Caco-2 (cell line): ENCODE results near the gene ATG9B. TPM values are rescaled to one million over a fixed set of nuclear protein-coding genes. Genes with fewer than 3 reads are reported as not detected.
A peak's percentile ranks its signal among the peaks of the same experiment; 100 is the strongest.

ENCODE experiments used
- BruUV-seq: library from RNA; stranded (reverse); fragments of 400-500 nt; replicated peaks from 2 replicates; lab custom pipeline; 2021; lab: Mats Ljungman, UMichigan
- CTCF ChIA-PET: fragments of 300-600 bp; sonication (Branson Sonifier 250); formaldehyde crosslinking; loops from one replicate; lab custom pipeline; 2022; ENCODE audit warnings: antibody characterized with exemption; lab: Charles Lee
- POLR2A ChIA-PET: fragments of 300-600 bp; sonication (Branson Sonifier 250); formaldehyde crosslinking; loops from one replicate; lab custom pipeline; 2022; ENCODE audit warnings: antibody characterized with exemption; lab: Charles Lee
- DNase-seq, 2 experiments: peaks; one replicate each; pipeline versions ENCODE4 v3.0.0 to v3.0.0-alpha.2; 2020 to 2022
- H3K27me3 ChIP-seq: replicated peaks from 2 replicates; pipeline ENCODE4 v1.6.0; 2011; ENCODE audit warnings: low read length; ENCODE audit not compliant: control insufficient read depth, insufficient read depth
- H3K36me3 ChIP-seq: 2 replicates; pipeline ENCODE4 v1.5.1; 2011; ENCODE audit warnings: low read length; ENCODE audit not compliant: control insufficient read depth, insufficient read depth
- H3K4me1 ChIP-seq: fragments of 250-450 bp; sonication (Bioruptor Pico); 2 replicates; pipeline ENCODE4 v1.5.1; 2020; ENCODE audit warnings: mild to moderate bottlenecking
- H3K4me3 ChIP-seq: 2 replicates; pipeline ENCODE4 v1.5.1; 2011; ENCODE audit warnings: low read depth, mild to moderate bottlenecking, control low read depth, low read length
- H3K9me3 ChIP-seq: fragments of 250-450 bp; sonication (Bioruptor Pico); 2 replicates; pipeline ENCODE4 v1.5.1; 2020; ENCODE audit warnings: mild to moderate bottlenecking, moderate library complexity
- H3K27ac Mint-ChIP-seq: one replicate; pipeline ENCODE4 v1.8.0; 2022; ENCODE audit warnings: mixed read lengths; ENCODE audit not compliant: unreplicated experiment
- H3K27me3 Mint-ChIP-seq: one replicate; pipeline ENCODE4 v1.8.0; 2022; ENCODE audit warnings: mixed read lengths; ENCODE audit not compliant: insufficient read depth, unreplicated experiment
- H3K36me3 Mint-ChIP-seq: one replicate; pipeline ENCODE4 v1.8.0; 2022; ENCODE audit warnings: mild to moderate bottlenecking, mixed read lengths; ENCODE audit not compliant: insufficient read depth, unreplicated experiment
- H3K4me1 Mint-ChIP-seq: one replicate; pipeline ENCODE4 v1.8.0; 2022; ENCODE audit warnings: low read depth, mixed read lengths; ENCODE audit not compliant: unreplicated experiment
- H3K4me3 Mint-ChIP-seq: one replicate; pipeline ENCODE4 v1.8.0; 2022; ENCODE audit warnings: mild to moderate bottlenecking, moderate library complexity, mixed read lengths; ENCODE audit not compliant: unreplicated experiment
- H3K9me3 Mint-ChIP-seq: one replicate; pipeline ENCODE4 v1.8.0; 2022; ENCODE audit warnings: mixed read lengths; ENCODE audit not compliant: unreplicated experiment
- intact Hi-C: fragments of 100-400 bp; cut with micrococcal nuclease; formaldehyde crosslinking; loops from one replicate; pipeline ENCODE4 v1.10.0; 2022; ENCODE audit not compliant: unreplicated experiment
- total RNA-seq: library from RNA; stranded (reverse); gene quantifications from 2 replicates; pipeline ENCODE4 v1.2.3, GENCODE V29; 2022
- TF ChIP-seq, protein P1 (sequence below), 2 experiments: fragments of 200-600 bp in 1 of 2; IDR thresholded peaks; 1 replicate in 1 of 2; 2 replicates in 1 of 2; pipeline versions ENCODE4 v1.5.1 to v1.8.0; 2011 to 2022; ENCODE audit warnings: antibody characterized with exemption in 1 of 2, control low read depth in 1 of 2, inconsistent platforms in 1 of 2, low read depth in 1 of 2, low read length in 1 of 2, mild to moderate bottlenecking in 1 of 2, moderate library complexity in 1 of 2; ENCODE audit not compliant: insufficient read depth in 1 of 2, severe bottlenecking in 1 of 2, unreplicated experiment in 1 of 2

Gene ATG9B
- total RNA-seq, 1 experiment from 2014 or later = 4.3 TPM

- intact Hi-C loops = no loop called here
- Mint-ChIP-seq H3K4me3 (peak overlapping the region; percentile 77), H3K27me3 (peaks cover 4% of the 10 kb centered on the region), H3K27ac (peak overlapping the region; percentile 80), H3K9me3 (no peaks in the 10 kb centered on the region), H3K4me1 (peaks cover 17% of the 10 kb centered on the region), H3K36me3 (no peaks in the 10 kb centered on the region)
- no TSS peak for BruUV-seq
- Histone ChIP-seq H3K4me3 (no peak overlapping the region), H3K4me1 (peaks cover 31% of the 10 kb centered on the region), H3K27me3 (no peaks in the 10 kb centered on the region), H3K9me3 (no peaks in the 10 kb centered on the region), H3K36me3 (no peaks in the 10 kb centered on the region)
- POLR2A ChIA-PET = no interaction called here
- TF ChIP-seq, protein P1, sequence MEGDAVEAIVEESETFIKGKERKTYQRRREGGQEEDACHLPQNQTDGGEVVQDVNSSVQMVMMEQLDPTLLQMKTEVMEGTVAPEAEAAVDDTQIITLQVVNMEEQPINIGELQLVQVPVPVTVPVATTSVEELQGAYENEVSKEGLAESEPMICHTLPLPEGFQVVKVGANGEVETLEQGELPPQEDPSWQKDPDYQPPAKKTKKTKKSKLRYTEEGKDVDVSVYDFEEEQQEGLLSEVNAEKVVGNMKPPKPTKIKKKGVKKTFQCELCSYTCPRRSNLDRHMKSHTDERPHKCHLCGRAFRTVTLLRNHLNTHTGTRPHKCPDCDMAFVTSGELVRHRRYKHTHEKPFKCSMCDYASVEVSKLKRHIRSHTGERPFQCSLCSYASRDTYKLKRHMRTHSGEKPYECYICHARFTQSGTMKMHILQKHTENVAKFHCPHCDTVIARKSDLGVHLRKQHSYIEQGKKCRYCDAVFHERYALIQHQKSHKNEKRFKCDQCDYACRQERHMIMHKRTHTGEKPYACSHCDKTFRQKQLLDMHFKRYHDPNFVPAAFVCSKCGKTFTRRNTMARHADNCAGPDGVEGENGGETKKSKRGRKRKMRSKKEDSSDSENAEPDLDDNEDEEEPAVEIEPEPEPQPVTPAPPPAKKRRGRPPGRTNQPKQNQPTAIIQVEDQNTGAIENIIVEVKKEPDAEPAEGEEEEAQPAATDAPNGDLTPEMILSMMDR (IDR thresholded peaks at IDR 0.05; ENCODE audit: insufficient read depth in 1 of 2, low read depth in 1 of 2, low read length in 1 of 2, severe bottlenecking in 1 of 2, unreplicated experiment in 1 of 2) = no peak
- CTCF ChIA-PET = interaction anchor here (1.0 to 3.3 kb wide), 4 partner anchors 10 to 54 kb away, joined by 3 to 54 read pairs (median 22); partner anchors contain the start of gene ABCB8
- DNase-seq = no peak
Observed at GRCh38 chr7:151017370-151017952, 6.8 kb downstream of the ATG9B start.

- CTCF ChIA-PET = interaction anchor here (1.1 kb wide), 1 partner anchor 31 kb away, joined by 3 read pairs; no protein-coding TSS in a partner anchor
- H3K27me3 Mint-ChIP-seq = peaks cover 4% of the 10 kb centered on the region
Observed at GRCh38 chr7:151016942-151017341, 7.4 kb downstream of the ATG9B start.

DNA sequence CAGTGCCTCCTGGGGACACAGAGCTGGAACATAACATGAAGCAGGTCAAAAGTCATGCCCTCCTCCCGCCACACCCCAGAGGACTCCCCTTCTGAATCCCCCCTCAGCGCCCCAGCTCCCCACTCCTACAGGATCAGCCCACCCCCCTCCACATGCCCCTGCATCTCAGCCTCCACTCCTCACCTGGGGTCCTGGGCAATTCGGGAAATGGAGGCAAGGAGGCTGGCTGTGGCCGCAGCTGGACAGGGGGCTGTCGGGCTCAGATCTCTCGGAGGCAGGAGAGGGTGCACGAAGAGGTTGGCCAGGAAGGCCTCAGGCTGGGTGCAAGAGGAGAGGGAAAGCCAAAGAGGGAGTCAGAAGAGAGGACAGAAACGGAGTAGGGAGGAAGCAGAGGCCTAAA is 7.8 kb downstream of the ATG9B start:
- Mint-ChIP-seq H3K9me3 (no peaks in the 10 kb centered on the region), H3K27me3 (peaks cover 4% of the 10 kb centered on the region), H3K36me3 (no peaks in the 10 kb centered on the region), H3K4me1 (peaks cover 22% of the 10 kb centered on the region), H3K4me3 (no peak overlapping the region), H3K27ac (no peak overlapping the region)
- ChIA-PET POLR2A (no interaction called here), CTCF (interaction anchor here (1.1 kb wide), 1 partner anchor 31 kb away, joined by 3 read pairs; no protein-coding TSS in a partner anchor)
- no peaks in the 10 kb centered on the region for H3K27me3 ChIP-seq
- no peaks in the 10 kb centered on the region for H3K9me3 ChIP-seq
- intact Hi-C loops = no loop called here
- no TSS peak for BruUV-seq
- TF ChIP-seq, protein P1 (IDR thresholded peaks at IDR 0.05; ENCODE audit: insufficient read depth in 1 of 2, low read depth in 1 of 2, low read length in 1 of 2, severe bottlenecking in 1 of 2, unreplicated experiment in 1 of 2) = no peak
- peaks cover 40% of the 10 kb centered on the region for H3K4me1 ChIP-seq
- DNase-seq = no peak
- no peak overlapping the region for H3K4me3 ChIP-seq
- no peaks in the 10 kb centered on the region for H3K36me3 ChIP-seq

More at GRCh38 chr7:151016942-151017341, 7.4 kb downstream of the ATG9B start:
- Mint-ChIP-seq H3K9me3 (no peaks in the 10 kb centered on the region), H3K4me1 (peaks cover 22% of the 10 kb centered on the region), H3K27ac (no peak overlapping the region), H3K36me3 (no peaks in the 10 kb centered on the region), H3K4me3 (no peak overlapping the region)
- BruUV-seq = no TSS peak
- TF ChIP-seq, protein P1 (IDR thresholded peaks at IDR 0.05; ENCODE audit: insufficient read depth in 1 of 2, low read depth in 1 of 2, low read length in 1 of 2, severe bottlenecking in 1 of 2, unreplicated experiment in 1 of 2) = no peak
- Histone ChIP-seq H3K27me3 (no peaks in the 10 kb centered on the region), H3K4me1 (peaks cover 37% of the 10 kb centered on the region), H3K4me3 (no peak overlapping the region), H3K36me3 (no peaks in the 10 kb centered on the region), H3K9me3 (no peaks in the 10 kb centered on the region)
- DNase-seq = no peak
- intact Hi-C loops = no loop called here
- POLR2A ChIA-PET = no interaction called here
